H9 (cell line): ENCODE measurements around the gene TBC1D2. TPM values are rescaled to one million over a fixed set of nuclear protein-coding genes. Genes with fewer than 3 reads are reported as not detected.

ENCODE experiments used
- DNase-seq: peaks from one replicate; pipeline ENCODE4 v3.0.0-alpha.2; 2017
- H2AFZ ChIP-seq: one replicate; pipeline ENCODE4 v1.6.1; 2013; ENCODE audit warnings: mild to moderate bottlenecking, low read length, control low read depth, moderate library complexity
- H2AK5ac ChIP-seq: 2 replicates; pipeline ENCODE4 v1.6.1; 2013; ENCODE audit warnings: low read length, control low read depth, mixed read lengths; ENCODE audit not compliant: insufficient read length
- H2BK120ac ChIP-seq: one replicate; pipeline ENCODE4 v1.6.1; 2013; ENCODE audit warnings: low read depth, mild to moderate bottlenecking, low read length, control low read depth, inconsistent platforms; ENCODE audit not compliant: poor library complexity, severe bottlenecking
- H2BK12ac ChIP-seq: 2 replicates; pipeline ENCODE4 v1.6.1; 2013; ENCODE audit warnings: low read length, control low read depth, mixed read lengths, low read depth; ENCODE audit not compliant: insufficient read length
- H2BK15ac ChIP-seq: 2 replicates; pipeline ENCODE4 v1.6.1; 2013; ENCODE audit warnings: low read depth, low read length, control low read depth
- H2BK20ac ChIP-seq: one replicate; pipeline ENCODE4 v1.6.1; 2013; ENCODE audit warnings: low read depth, mild to moderate bottlenecking, low read length, control low read depth, inconsistent platforms; ENCODE audit not compliant: poor library complexity, severe bottlenecking
- H2BK5ac ChIP-seq: 2 replicates; pipeline ENCODE4 v1.6.1; 2013; ENCODE audit warnings: low read length, control low read depth, mixed read lengths; ENCODE audit not compliant: insufficient read length
- H3K14ac ChIP-seq: 2 replicates; pipeline ENCODE4 v1.6.1; 2013; ENCODE audit warnings: low read length, control low read depth; ENCODE audit not compliant: insufficient read depth
- H3K18ac ChIP-seq: 2 replicates; pipeline ENCODE4 v1.6.1; 2013; ENCODE audit warnings: low read depth, mild to moderate bottlenecking, mixed read lengths, low read length, control low read depth; ENCODE audit not compliant: insufficient read length
- H3K23ac ChIP-seq: 2 replicates; pipeline ENCODE4 v1.6.1; 2013; ENCODE audit warnings: low read length, control low read depth, mixed read lengths, low read depth; ENCODE audit not compliant: insufficient read length
- H3K23me2 ChIP-seq: 2 replicates; pipeline ENCODE4 v1.6.1; 2013; ENCODE audit warnings: low read depth, mild to moderate bottlenecking, mixed read lengths, low read length, control low read depth; ENCODE audit not compliant: insufficient read length, poor library complexity, severe bottlenecking
- H3K27ac ChIP-seq: 2 replicates; pipeline ENCODE4 v1.5.1; 2013; ENCODE audit warnings: low read length, control low read depth, mixed read lengths, low read depth; ENCODE audit not compliant: insufficient read length
- H3K27me3 ChIP-seq: 2 replicates; pipeline ENCODE4 v1.6.1; 2013; ENCODE audit warnings: low read length, control low read depth, inconsistent platforms; ENCODE audit not compliant: insufficient read depth
- H3K4ac ChIP-seq: 2 replicates; pipeline ENCODE4 v1.6.1; 2013; ENCODE audit warnings: low read depth, mild to moderate bottlenecking, control low read depth, inconsistent platforms, low read length, moderate library complexity
- H3K4me1 ChIP-seq: 2 replicates; pipeline ENCODE4 v1.6.1; 2013; ENCODE audit warnings: low read length, control low read depth, inconsistent platforms; ENCODE audit not compliant: insufficient read depth
- H3K4me2 ChIP-seq: 2 replicates; pipeline ENCODE4 v1.6.1; 2013; ENCODE audit warnings: low read length, control low read depth, mixed read lengths; ENCODE audit not compliant: insufficient read length, insufficient read depth
- H3K56ac ChIP-seq: 2 replicates; pipeline ENCODE4 v1.6.1; 2013; ENCODE audit warnings: low read depth, mild to moderate bottlenecking, mixed read lengths, low read length, control low read depth; ENCODE audit not compliant: insufficient read length
- H3K79me1 ChIP-seq: 2 replicates; pipeline ENCODE4 v1.6.1; 2013; ENCODE audit warnings: low read depth, mild to moderate bottlenecking, moderate library complexity, low read length, control low read depth, inconsistent platforms; ENCODE audit not compliant: insufficient read depth, poor library complexity, severe bottlenecking
- H3K79me2 ChIP-seq: 2 replicates; pipeline ENCODE4 v1.6.1; 2013; ENCODE audit warnings: low read length, control low read depth, inconsistent platforms; ENCODE audit not compliant: insufficient read depth
- H3K9ac ChIP-seq: 2 replicates; pipeline ENCODE4 v1.6.1; 2013; ENCODE audit warnings: low read length, control low read depth, mixed read lengths; ENCODE audit not compliant: insufficient read length; ENCODE audit errors: extremely low read depth
- H3K9me3 ChIP-seq: one replicate; pipeline ENCODE4 v1.6.1; 2013; ENCODE audit warnings: low read depth, low read length, inconsistent platforms; ENCODE audit not compliant: control insufficient read depth
- H3T11ph ChIP-seq: one replicate; pipeline ENCODE4 v1.6.1; 2013; ENCODE audit warnings: mild to moderate bottlenecking, low read length, control low read depth, inconsistent platforms
- H4K20me1 ChIP-seq: one replicate; pipeline ENCODE4 v1.6.1; 2013; ENCODE audit not compliant: control insufficient read depth, insufficient read length, insufficient read depth
- H4K5ac ChIP-seq: 2 replicates; pipeline ENCODE4 v1.6.1; 2013; ENCODE audit warnings: low read depth, mild to moderate bottlenecking, mixed read lengths, low read length, control low read depth; ENCODE audit not compliant: insufficient read length
- H4K8ac ChIP-seq: replicated peaks from 2 replicates; pipeline ENCODE4 v1.6.1; 2013; ENCODE audit warnings: low read length, control low read depth, mixed read lengths, low read depth; ENCODE audit not compliant: insufficient read length
- H4K91ac ChIP-seq: 2 replicates; pipeline ENCODE4 v1.6.1; 2013; ENCODE audit warnings: low read depth, mild to moderate bottlenecking, moderate library complexity, mixed read lengths, low read length, control low read depth; ENCODE audit not compliant: insufficient read length
- H3K27ac Mint-ChIP-seq, 3 experiments: 2 replicates in 2 of 3; 3 replicates in 1 of 3; pipeline ENCODE4 v1.8.0; 2020 to 2021; ENCODE audit warnings: mixed read lengths in 3 of 3, mild to moderate bottlenecking in 1 of 3, moderate library complexity in 1 of 3
- H3K27me3 Mint-ChIP-seq: 2 replicates; pipeline ENCODE4 v1.8.0; 2021; ENCODE audit warnings: low read depth, mild to moderate bottlenecking, moderate library complexity, mixed read lengths
- H3K36me3 Mint-ChIP-seq, 3 experiments: 2 replicates in 2 of 3; 3 replicates in 1 of 3; pipeline ENCODE4 v1.8.0; 2020 to 2021; ENCODE audit warnings: low read depth in 3 of 3, mixed read lengths in 3 of 3; ENCODE audit not compliant: insufficient read depth in 1 of 3
- H3K4me1 Mint-ChIP-seq, 2 experiments: 2 replicates each; pipeline ENCODE4 v1.8.0; 2020; ENCODE audit warnings: mixed read lengths in 2 of 2
- H3K4me3 Mint-ChIP-seq, 2 experiments: 2 replicates in 1 of 2; 3 replicates in 1 of 2; pipeline ENCODE4 v1.8.0; 2020 to 2021; ENCODE audit warnings: mild to moderate bottlenecking in 2 of 2, mixed read lengths in 2 of 2, moderate library complexity in 1 of 2
- H3K9me3 Mint-ChIP-seq, 2 experiments: 2 replicates in 1 of 2; 3 replicates in 1 of 2; pipeline ENCODE4 v1.8.0; 2020; ENCODE audit warnings: mild to moderate bottlenecking in 2 of 2, mixed read lengths in 2 of 2, moderate library complexity in 1 of 2
- WGBS: extraction: QIAGEN DNeasy Blood & Tissue Kit; methylation state at CpG from one replicate; pipeline ENCODE4 v1.1.7; 2013; ENCODE audit warnings: missing lambda C conversion rate, low lambda C conversion rate, mixed read lengths; ENCODE audit not compliant: insufficient read length; ENCODE audit errors: extremely low coverage; 5-methylcytosine and 5-hydroxymethylcytosine counted together
- total RNA-seq: library from RNA; stranded (reverse); gene quantifications from 2 replicates; pipeline ENCODE4 v1.2.1, GENCODE V29; 2021
- TF ChIP-seq, protein P1 (sequence below): fragments of 200-600 bp; sonication (generic); conservative IDR thresholded peaks from 3 replicates; pipeline ENCODE4 v1.8.0; 2021; ENCODE audit warnings: antibody characterized with exemption, mild to moderate bottlenecking

Gene TBC1D2
- total RNA-seq, 1 experiment from 2014 or later: 2.9 TPM

DNA sequence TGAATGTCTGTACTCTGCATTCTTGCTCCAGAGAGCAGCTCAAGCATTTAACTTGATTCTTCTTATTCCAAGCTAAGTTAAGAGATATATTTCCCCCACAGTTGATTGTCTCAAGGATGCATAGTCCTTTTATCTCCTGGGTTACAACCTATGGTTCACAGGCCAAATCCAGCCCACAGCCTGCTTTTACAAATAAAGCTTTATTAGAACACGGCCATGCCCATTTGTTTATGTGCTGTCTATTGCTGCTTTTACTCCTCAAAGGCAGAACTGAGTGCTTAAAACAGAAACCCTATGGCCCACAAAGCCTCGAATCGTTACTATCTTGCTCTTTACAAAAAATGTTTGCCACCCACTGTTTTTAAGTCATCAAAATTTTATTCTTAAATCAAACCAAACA lies 25.8 kb downstream of the TBC1D2 start:
- Histone ChIP-seq H3K4ac (no peak overlapping the region), H2BK12ac (no peak overlapping the region), H2BK120ac (no peak overlapping the region), H2BK15ac (no peak overlapping the region), H4K20me1 (no peaks in the 10 kb centered on the region), H3K79me2 (no peaks in the 10 kb centered on the region), H3K79me1 (no peaks in the 10 kb centered on the region), H3T11ph (no peak overlapping the region), H2BK20ac (no peak overlapping the region), H2AFZ (no peak overlapping the region), H3K4me1 (no peaks in the 10 kb centered on the region), H3K4me2 (no peak overlapping the region), H3K23ac (no peak overlapping the region), H3K27ac (no peak overlapping the region), H2AK5ac (no peak overlapping the region), H4K8ac (no peak overlapping the region), H3K9ac (no peak overlapping the region), H2BK5ac (no peak overlapping the region), H3K9me3 (no peaks in the 10 kb centered on the region), H3K23me2 (no peaks in the 10 kb centered on the region), H3K27me3 (no peaks in the 10 kb centered on the region; the same call in 1 of the 2 replicates), H3K56ac (no peak overlapping the region), H3K18ac (no peak overlapping the region), H4K91ac (no peak overlapping the region), H4K5ac (no peak overlapping the region), H3K14ac (no peak overlapping the region)
- Mint-ChIP-seq H3K9me3 (no peaks in the 10 kb centered on the region), H3K27me3 (no peaks in the 10 kb centered on the region), H3K27ac (no peak overlapping the region; a peak in 1 of 7 replicates), H3K4me3 (no peak overlapping the region), H3K4me1 (no peaks in the 10 kb centered on the region), H3K36me3 (peaks cover 0 to 7% (median 4%) of the 10 kb centered on the region in 3 experiments; a peak in 4 of 7 replicates)
- TF ChIP-seq, protein P1, sequence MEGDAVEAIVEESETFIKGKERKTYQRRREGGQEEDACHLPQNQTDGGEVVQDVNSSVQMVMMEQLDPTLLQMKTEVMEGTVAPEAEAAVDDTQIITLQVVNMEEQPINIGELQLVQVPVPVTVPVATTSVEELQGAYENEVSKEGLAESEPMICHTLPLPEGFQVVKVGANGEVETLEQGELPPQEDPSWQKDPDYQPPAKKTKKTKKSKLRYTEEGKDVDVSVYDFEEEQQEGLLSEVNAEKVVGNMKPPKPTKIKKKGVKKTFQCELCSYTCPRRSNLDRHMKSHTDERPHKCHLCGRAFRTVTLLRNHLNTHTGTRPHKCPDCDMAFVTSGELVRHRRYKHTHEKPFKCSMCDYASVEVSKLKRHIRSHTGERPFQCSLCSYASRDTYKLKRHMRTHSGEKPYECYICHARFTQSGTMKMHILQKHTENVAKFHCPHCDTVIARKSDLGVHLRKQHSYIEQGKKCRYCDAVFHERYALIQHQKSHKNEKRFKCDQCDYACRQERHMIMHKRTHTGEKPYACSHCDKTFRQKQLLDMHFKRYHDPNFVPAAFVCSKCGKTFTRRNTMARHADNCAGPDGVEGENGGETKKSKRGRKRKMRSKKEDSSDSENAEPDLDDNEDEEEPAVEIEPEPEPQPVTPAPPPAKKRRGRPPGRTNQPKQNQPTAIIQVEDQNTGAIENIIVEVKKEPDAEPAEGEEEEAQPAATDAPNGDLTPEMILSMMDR: no peak
- no CpG with 5 or more reads among the region's 3 CpGs for WGBS
- DNase-seq: no peak
